ENCODE measurements around the gene PLEKHG5. TPM values are rescaled to one million over a fixed set of nuclear protein-coding genes. Genes with fewer than 3 reads are reported as not detected.
"Not testable (repeated sequence)": the region's sequence is repeated elsewhere in the genome, so short reads cannot be mapped to it uniquely, and the experiment has no call there.

The PLEKHG5 gene
- total RNA-seq, 1 experiment from 2014 or later: 4.9 TPM

GRCh38 chr1:6455752-6456520 lies 35.5 kb downstream of the PLEKHG5 start:
- DNase-seq (ENCODE audit: low read depth); in situ Hi-C loops (cut with HindIII; ENCODE audit: low pct_unique_long_range_greater_than_20kb, low sequenced_read_pairs): not testable (repeated sequence)

- DNase-seq (ENCODE audit: low read depth): no peak
- in situ Hi-C loops (cut with HindIII; ENCODE audit: low pct_unique_long_range_greater_than_20kb, low sequenced_read_pairs): no loop called here
Measured at GRCh38 chr1:6454856-6455751, 36.4 kb downstream of the PLEKHG5 start.

DNA sequence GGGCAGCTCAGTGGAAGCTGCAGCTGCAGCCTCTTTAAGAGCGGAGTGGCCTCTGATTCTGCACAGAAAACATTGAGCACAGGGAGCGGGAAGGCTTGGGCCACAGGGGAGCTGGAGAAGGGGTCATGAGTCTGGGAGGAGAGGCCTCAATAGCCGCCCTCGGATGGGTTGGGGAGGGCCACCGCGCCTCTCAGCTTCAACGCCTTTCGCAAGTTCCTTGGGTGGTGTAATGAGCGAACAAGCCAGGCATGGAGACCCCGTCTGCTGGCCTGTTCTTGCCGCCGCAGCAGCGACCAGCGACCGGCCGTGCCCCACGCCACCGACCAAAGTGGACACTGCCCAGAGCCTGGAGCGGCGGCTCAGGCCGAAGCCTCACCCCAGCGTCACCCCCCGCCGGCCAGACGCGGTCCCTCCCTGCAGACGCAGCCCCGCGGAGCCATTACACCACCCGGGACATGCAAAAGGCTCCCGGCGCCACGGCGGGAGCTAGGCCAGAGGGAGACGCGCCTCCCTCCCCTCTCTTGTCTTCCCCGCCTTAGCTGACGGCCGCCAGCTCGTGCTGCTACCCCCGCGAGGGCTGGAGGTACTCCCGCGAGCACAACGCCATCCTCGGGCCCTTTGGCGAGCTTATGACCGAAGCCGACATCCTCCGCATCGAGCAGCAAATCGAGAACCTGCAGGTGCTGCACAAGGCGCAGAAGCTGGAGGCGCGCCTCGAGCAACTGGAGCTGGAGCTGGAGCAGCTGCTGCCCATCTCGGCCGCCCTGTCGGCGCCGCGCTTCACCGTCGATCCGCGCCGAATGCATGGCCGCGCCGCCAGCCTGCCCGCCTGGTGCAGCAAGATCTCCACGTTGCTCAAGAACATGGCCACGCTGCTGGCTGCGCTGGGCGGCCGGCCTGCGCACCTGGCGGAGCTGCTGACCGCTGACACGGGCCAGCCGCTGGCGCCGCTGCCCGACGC lies 37.3 kb downstream of the PLEKHG5 start:
- in situ Hi-C loops (cut with HindIII; ENCODE audit: low pct_unique_long_range_greater_than_20kb, low sequenced_read_pairs); DNase-seq (ENCODE audit: low read depth): not testable (repeated sequence)

DNA sequence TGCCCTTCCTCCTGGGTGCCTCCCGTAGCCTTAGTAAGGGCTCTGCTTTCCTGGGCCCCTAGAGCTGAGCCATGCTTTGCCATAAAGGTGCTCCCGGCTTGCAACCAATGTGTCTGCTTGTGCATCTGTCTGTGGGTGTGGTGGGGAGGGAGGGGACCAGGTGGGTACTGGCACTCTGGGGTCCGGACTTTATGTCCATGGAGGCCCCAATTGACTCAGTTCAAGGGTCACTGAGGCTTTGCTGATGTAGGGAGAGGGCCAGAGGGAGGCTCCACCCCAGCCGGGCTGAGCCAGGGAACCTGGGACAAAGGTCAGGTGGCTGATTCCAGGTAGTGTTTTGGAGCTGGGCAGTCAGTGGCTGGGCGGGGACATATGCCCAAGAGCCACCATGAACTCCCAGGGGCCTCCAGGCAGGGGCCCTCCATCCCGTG lies 40.5 kb downstream of the PLEKHG5 start:
- in situ Hi-C loops (cut with HindIII; ENCODE audit: low pct_unique_long_range_greater_than_20kb, low sequenced_read_pairs): no loop called here

DNA sequence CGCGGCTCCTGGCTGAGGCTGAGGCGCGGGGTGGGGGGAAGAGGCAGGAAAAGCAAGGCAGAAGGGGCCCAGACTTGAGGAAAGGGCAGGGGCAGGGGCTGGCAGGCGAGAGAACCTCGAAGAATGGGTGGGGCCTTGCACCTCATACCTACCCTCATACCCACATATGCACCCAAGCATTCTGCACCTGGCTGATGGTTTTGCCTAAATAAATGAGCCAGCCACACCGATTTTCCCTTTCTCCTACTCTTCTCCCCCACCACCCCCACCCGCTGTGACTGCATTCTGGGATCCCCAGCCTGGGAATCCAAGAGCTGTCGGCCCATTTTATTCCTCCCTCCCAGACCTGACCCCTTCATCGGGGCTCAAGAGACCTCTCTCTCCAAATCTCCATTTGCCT lies 41.0 kb downstream of the PLEKHG5 start:
- DNase-seq (ENCODE audit: low read depth); in situ Hi-C loops (cut with HindIII; ENCODE audit: low pct_unique_long_range_greater_than_20kb, low sequenced_read_pairs): not testable (repeated sequence)

More for the DNA sequence above, 40.5 kb downstream of the PLEKHG5 start:
- DNase-seq (ENCODE audit: low read depth): no peak

DNA sequence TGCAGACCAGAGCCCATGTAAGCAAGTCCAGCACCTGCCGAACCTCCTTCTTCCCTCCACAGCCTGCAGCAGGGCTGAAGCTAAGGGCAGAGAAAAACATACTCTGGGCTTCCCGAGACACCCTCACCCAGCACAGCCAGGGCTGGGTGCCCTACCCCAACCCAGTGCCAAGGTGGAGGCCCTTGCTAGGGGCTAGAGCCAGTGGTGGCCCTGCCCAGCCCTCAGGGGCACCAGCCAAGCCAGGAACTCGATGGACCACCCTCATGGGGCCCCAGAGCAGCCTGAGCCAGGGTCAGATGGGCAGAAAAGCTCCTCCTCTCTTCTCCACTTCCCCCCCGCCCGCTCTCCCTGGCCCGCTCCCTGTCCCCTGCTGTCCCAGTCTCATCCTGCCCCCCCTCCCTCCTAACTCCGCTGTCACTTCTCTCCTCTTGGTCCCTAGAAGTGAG lies 41.4 kb downstream of the PLEKHG5 start:
- DNase-seq (ENCODE audit: low read depth): no peak
- in situ Hi-C loops (cut with HindIII; ENCODE audit: low pct_unique_long_range_greater_than_20kb, low sequenced_read_pairs): no loop called here

DNA sequence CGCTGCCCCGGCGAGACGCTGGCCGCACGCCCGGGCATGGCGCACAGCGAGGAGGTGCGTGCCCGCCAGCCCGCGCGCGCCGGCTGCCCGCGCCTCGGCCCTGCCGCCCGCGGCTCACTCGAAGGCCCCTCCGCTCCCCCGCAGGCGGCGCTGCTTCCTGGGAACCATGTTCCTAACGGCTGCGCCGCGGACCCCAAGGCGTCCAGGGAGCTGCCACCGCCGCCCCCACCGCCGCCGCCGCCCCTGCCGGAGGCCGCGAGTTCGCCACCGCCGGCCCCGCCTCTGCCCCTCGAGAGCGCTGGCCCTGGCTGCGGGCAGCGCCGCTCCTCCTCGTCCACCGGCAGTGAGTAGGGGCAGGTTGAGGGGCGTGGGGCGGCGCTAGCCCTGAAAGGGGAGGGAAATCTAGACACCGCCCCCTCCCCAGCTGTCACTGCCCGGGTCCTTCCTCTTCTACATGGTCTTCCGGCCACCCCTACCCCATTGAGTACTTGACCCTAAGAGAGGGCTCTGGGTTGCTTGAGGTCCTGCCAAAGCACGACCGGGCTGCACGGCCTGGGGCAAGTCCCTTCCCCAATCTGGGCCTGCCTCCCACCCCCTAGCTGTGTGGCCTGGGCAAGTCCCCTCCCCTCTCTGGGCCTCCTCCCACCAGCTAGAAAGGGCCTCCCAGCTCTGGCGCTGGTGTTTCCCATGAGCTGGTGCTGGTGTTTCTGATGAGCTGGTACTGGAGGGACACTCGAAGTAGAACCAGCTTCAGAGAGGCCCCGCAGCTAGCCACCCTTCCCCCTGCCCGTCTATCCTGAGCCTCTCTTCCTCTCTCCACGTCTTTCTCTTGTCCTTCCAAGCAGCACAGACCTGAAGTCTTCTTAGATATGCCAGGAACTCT lies 42.5 kb downstream of the PLEKHG5 start:
- DNase-seq (ENCODE audit: low read depth): no peak
- in situ Hi-C loops (cut with HindIII; ENCODE audit: low pct_unique_long_range_greater_than_20kb, low sequenced_read_pairs): no loop called here

GRCh38 chr1:6447818-6448748 lies 43.4 kb downstream of the PLEKHG5 start:
- in situ Hi-C loops (cut with HindIII; ENCODE audit: low pct_unique_long_range_greater_than_20kb, low sequenced_read_pairs): no loop called here
- no peak for DNase-seq (ENCODE audit: low read depth)

- DNase-seq (ENCODE audit: low read depth): no peak
- in situ Hi-C loops (cut with HindIII; ENCODE audit: low pct_unique_long_range_greater_than_20kb, low sequenced_read_pairs): no loop called here
Measured at GRCh38 chr1:6447016-6447817, 44.2 kb downstream of the PLEKHG5 start.

DNA sequence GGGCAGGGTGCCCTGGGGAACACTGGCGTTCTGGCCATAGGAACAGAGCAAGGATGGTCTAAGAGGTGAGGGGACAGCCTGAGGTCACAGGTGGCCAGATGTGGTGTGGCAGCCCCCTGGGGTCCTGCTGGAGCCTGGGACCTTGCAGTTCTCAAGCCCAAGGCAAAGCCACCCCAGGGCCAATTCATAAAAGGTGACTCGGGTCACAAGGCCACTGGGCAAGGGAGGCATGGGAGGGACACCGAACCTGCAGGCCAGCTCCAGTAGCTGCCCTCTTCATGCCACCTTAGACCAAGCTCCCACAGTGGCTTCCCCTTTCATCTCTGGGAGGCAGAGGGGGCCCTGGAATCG lies 44.8 kb downstream of the PLEKHG5 start:
- in situ Hi-C loops (cut with HindIII; ENCODE audit: low pct_unique_long_range_greater_than_20kb, low sequenced_read_pairs): no loop called here
- DNase-seq (ENCODE audit: low read depth): no peak

GRCh38 chr1:6445929-6446328 lies 45.5 kb downstream of the PLEKHG5 start:
- in situ Hi-C loops (cut with HindIII; ENCODE audit: low pct_unique_long_range_greater_than_20kb, low sequenced_read_pairs); DNase-seq (ENCODE audit: low read depth): not testable (repeated sequence)

DNA sequence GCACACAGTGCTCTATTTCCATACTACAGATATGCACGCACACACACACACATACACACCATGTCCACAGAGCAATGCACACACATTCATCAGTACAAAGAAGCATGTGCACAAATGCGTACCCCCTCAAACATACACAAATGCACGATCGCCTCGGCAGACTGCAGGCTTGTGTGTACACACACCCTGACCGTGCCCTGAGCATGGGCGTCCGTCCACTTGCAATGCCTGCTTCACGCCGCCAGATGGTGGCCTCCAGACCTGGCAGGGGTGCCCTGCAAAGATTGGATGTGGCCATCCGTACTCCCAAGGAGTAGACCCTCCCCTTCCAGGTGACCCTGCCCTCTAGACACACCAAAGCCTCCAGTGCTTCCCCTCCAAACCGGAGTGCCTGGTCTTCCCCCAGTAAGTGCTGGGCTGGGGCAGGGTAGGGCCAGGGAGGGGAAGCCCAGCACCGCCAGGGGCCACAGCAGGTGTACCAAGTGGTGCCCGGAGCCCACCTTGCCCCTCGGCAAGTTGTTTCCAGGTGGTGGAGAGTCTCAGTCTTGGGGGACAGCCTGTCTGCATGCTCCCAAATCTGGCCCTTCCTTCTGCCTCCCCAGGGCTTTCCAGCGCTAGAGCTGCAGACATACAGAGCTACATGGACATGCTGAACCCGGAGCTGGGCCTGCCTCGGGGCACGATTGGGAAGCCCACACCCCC lies 46.3 kb downstream of the PLEKHG5 start:
- no peak for DNase-seq (ENCODE audit: low read depth)
- in situ Hi-C loops (cut with HindIII; ENCODE audit: low pct_unique_long_range_greater_than_20kb, low sequenced_read_pairs): no loop called here

GRCh38 chr1:6444377-6444776 lies 47.1 kb downstream of the PLEKHG5 start:
- in situ Hi-C loops (cut with HindIII; ENCODE audit: low pct_unique_long_range_greater_than_20kb, low sequenced_read_pairs): no loop called here
- no peak for DNase-seq (ENCODE audit: low read depth)

- DNase-seq (ENCODE audit: low read depth): no peak
- in situ Hi-C loops (cut with HindIII; ENCODE audit: low pct_unique_long_range_greater_than_20kb, low sequenced_read_pairs): no loop called here
Measured at GRCh38 chr1:6443339-6444115, 47.9 kb downstream of the PLEKHG5 start.
